GM12873 (cell line): ENCODE results near the gene TBL1X.

Experiments used
- TF ChIP-seq, protein P1 (sequence below): IDR thresholded peaks from 2 replicates; pipeline ENCODE4 v1.5.1; 2012; ENCODE audit warnings: low read depth, mild to moderate bottlenecking, moderate library complexity, low read length, control low read depth; ENCODE audit not compliant: insufficient read depth; ENCODE audit errors: missing control alignments

Gene TBL1X

DNA sequence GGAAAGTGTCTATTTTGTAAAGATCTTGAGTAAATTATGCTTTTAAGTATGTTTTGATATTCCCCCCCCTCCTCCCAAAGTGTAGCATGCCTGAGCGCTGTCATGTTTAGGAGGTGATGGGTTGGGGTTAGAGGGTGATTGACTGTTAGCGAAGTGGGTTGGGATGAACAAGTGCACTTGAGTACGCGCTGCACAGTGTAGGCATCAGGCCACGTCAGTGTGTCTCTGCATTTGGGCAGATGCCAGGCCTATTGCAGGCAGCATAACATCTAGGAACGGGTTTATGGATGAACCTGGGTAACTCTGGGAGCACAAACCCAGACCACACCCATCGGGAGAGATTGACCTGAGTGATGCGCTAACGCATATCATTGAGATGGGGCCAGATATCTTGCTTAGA, 111.2 kb downstream of the TBL1X start:
- TF ChIP-seq, protein P1, sequence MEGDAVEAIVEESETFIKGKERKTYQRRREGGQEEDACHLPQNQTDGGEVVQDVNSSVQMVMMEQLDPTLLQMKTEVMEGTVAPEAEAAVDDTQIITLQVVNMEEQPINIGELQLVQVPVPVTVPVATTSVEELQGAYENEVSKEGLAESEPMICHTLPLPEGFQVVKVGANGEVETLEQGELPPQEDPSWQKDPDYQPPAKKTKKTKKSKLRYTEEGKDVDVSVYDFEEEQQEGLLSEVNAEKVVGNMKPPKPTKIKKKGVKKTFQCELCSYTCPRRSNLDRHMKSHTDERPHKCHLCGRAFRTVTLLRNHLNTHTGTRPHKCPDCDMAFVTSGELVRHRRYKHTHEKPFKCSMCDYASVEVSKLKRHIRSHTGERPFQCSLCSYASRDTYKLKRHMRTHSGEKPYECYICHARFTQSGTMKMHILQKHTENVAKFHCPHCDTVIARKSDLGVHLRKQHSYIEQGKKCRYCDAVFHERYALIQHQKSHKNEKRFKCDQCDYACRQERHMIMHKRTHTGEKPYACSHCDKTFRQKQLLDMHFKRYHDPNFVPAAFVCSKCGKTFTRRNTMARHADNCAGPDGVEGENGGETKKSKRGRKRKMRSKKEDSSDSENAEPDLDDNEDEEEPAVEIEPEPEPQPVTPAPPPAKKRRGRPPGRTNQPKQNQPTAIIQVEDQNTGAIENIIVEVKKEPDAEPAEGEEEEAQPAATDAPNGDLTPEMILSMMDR: no peak

DNA sequence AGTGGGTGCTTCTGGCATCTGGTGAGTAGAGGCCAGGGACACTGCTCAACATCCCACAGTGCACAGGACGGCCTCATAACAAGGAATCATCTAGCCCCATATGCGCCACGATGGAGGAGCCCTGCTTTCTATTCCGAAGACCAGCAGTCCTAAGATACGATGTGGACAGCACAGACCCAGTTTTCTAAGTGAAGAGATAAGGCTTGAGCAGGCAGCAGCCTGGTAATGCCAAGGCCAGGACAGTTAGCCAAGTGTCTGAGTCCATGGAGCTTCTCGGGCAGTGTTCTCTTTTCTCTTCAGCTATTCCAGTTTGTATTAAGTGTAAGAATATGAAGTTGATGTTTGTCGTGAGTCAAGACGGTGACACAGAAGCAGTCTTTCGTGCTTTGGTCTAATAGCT, 112.7 kb downstream of the TBL1X start:
- TF ChIP-seq, protein P1: no peak

DNA sequence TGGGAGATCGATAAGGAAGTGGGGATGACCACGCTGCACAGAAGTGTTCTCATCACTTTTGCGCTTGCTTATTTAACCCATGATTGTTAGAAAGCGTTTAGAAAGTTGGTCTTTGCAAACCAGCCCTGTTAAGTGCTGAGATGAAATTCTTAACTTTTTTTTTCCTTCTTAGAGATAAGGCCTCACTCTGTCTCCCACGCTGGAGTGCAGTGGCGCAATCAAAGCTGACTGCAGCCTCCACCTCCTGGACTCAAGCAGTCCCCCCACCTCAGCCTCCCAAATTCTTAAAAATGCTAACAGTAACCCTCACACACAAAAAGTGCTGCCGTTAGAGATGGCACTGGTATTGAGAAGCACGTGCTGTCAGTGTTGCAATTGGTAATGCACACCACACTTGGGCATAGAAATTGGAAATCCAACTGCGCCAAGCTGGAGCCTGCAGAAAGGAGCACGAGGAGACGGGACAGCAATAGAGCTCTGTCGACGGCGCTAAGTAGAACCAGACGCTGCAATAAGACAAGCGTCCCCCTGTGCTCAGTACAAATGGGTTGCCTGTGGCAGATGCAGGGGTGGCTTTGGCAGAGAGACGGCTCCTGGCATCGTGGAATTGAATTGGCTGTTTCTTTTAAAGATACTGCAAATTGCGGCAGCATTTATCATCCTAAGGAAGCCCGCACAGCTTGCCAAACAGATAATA, 113.4 kb downstream of the TBL1X start:
- TF ChIP-seq, protein P1: no peak

DNA sequence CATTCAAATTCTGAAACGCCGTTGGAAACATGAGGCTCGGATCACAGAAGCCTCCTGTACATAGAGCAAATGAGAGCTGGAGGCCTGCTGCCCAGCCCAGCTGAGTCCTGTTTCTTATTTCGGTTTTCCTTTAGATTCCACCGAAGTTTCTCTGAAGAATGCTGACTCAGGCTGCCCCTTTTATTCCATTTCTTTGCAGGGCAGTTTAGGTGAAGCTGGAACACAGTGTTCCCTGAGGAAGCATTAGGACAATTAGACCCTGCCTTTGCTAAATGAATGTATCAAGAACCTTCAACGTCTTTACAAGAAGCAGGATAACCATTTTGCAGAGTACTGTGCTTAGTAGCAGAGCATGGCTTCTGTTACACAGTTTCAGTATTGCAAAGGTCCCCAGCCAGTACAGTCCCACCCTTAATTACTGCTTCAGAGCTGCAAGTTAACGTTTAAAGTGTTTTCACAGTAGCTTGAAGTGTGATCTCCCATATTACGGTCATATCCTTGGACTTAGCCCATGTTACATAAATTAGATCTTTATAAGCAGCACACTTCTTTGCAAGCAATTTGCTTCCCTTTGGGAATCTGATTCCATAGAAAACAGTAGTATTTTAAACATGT, 117.0 kb downstream of the TBL1X start:
- TF ChIP-seq, protein P1: no peak

DNA sequence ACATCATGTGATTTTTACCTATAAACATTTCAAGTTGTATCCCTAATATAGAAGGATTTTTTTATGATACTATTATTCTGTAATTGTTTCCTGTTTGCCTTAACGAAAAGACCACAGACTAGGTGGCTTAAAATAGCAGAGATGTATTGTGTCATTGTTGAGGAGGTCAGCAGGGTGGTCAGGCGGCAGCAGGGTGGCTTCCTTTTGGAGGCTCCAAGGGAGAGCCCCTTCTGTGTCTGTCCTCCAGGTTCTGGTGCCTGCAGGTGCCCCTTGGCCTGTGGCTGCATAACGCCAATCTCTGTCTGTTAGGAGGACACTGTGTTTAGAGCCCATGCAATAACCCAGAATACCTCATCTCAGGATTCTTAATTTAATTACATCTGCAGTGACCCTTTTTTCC, 118.1 kb downstream of the TBL1X start:
- TF ChIP-seq, protein P1: no peak

- TF ChIP-seq, protein P1: no peak
Measured at GRCh38 chrX:9586992-9587392, 122.1 kb downstream of the TBL1X start.

- TF ChIP-seq, protein P1: no peak
Measured at GRCh38 chrX:9587642-9588041, 122.8 kb downstream of the TBL1X start.
